Gastroesophageal sphincter (tissue), 3 donors: Measurements from ENCODE around the gene LCE1C.

Experiments used
- POLR2A ChIP-seq, 2 donors: fragments of 450-650 bp; IDR thresholded peaks; one replicate each; pipeline ENCODE4 v1.6.1; 2017; ENCODE audit warnings: antibody characterized with exemption in 2 of 2, mild to moderate bottlenecking in 2 of 2, moderate library complexity in 1 of 2
- POLR2AphosphoS5 ChIP-seq: sonication (generic); formaldehyde crosslinking; IDR thresholded peaks from one replicate; pipeline ENCODE4 v1.6.1; 2017; ENCODE audit warnings: antibody characterized with exemption
- TF ChIP-seq, protein P1 (sequence below), 4 experiments: fragments of 200-600 bp in 2 of 4; fragments of 450-650 bp in 2 of 4; sonication (generic) in 1 of 4; IDR thresholded peaks; one replicate each; pipeline ENCODE4 v1.5.1; 2017 to 2019; ENCODE audit warnings: antibody characterized with exemption in 4 of 4, mild to moderate bottlenecking in 2 of 4, moderate library complexity in 2 of 4

- TF ChIP-seq, protein P1, sequence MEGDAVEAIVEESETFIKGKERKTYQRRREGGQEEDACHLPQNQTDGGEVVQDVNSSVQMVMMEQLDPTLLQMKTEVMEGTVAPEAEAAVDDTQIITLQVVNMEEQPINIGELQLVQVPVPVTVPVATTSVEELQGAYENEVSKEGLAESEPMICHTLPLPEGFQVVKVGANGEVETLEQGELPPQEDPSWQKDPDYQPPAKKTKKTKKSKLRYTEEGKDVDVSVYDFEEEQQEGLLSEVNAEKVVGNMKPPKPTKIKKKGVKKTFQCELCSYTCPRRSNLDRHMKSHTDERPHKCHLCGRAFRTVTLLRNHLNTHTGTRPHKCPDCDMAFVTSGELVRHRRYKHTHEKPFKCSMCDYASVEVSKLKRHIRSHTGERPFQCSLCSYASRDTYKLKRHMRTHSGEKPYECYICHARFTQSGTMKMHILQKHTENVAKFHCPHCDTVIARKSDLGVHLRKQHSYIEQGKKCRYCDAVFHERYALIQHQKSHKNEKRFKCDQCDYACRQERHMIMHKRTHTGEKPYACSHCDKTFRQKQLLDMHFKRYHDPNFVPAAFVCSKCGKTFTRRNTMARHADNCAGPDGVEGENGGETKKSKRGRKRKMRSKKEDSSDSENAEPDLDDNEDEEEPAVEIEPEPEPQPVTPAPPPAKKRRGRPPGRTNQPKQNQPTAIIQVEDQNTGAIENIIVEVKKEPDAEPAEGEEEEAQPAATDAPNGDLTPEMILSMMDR (IDR thresholded peaks at IDR 0.05): no peak
- TF ChIP-seq POLR2A (IDR thresholded peaks at IDR 0.05) (no peak), POLR2AphosphoS5 (no peak)
Observed at GRCh38 chr1:152806576-152806975, at the start of gene LCE1C.
